ENCODE results near the gene BPIFB3.
"Not testable (repeated sequence)": the region's sequence is repeated elsewhere in the genome, so short reads cannot be mapped to it uniquely, and the experiment has no call there.

Gene BPIFB3

GRCh38 chr20:33091693-33092092 is 38.0 kb downstream of the BPIFB3 start:
- no peak for DNase-seq (ENCODE audit: low read depth)

GRCh38 chr20:33092361-33092760 is 38.7 kb downstream of the BPIFB3 start:
- no peak for DNase-seq (ENCODE audit: low read depth)

GRCh38 chr20:33093074-33093473 is 39.4 kb downstream of the BPIFB3 start:
- no peak for DNase-seq (ENCODE audit: low read depth)

- no peak for DNase-seq (ENCODE audit: low read depth)
Observed at GRCh38 chr20:33093582-33093981, 39.9 kb downstream of the BPIFB3 start.

- DNase-seq (ENCODE audit: low read depth): no peak
Observed at GRCh38 chr20:33095249-33095648, 41.5 kb downstream of the BPIFB3 start.

- DNase-seq (ENCODE audit: low read depth): peak; percentile 22
Observed at GRCh38 chr20:33095902-33096584, 42.3 kb downstream of the BPIFB3 start.

- DNase-seq (ENCODE audit: low read depth): no peak
Observed at GRCh38 chr20:33097001-33097400, 43.3 kb downstream of the BPIFB3 start.

GRCh38 chr20:33099843-33100538 is 46.3 kb downstream of the BPIFB3 start:
- DNase-seq (ENCODE audit: low read depth): no peak

GRCh38 chr20:33103556-33103955 is 49.9 kb downstream of the BPIFB3 start:
- no peak for DNase-seq (ENCODE audit: low read depth)

GRCh38 chr20:33104336-33104735 is 50.6 kb downstream of the BPIFB3 start:
- DNase-seq (ENCODE audit: low read depth): no peak

- DNase-seq (ENCODE audit: low read depth): no peak
Observed at GRCh38 chr20:33105316-33105924, 51.7 kb downstream of the BPIFB3 start.

GRCh38 chr20:33106058-33106620 is 52.4 kb downstream of the BPIFB3 start:
- DNase-seq (ENCODE audit: low read depth): not testable (repeated sequence)

GRCh38 chr20:33108661-33109060 is 55.0 kb downstream of the BPIFB3 start:
- no peak for DNase-seq (ENCODE audit: low read depth)

GRCh38 chr20:33110147-33110825 is 56.6 kb downstream of the BPIFB3 start:
- no peak for DNase-seq (ENCODE audit: low read depth)

- DNase-seq (ENCODE audit: low read depth): no peak
Observed at GRCh38 chr20:33111306-33111705, 57.6 kb downstream of the BPIFB3 start.

- DNase-seq (ENCODE audit: low read depth): no peak
Observed at GRCh38 chr20:33112547-33113386, 59.1 kb downstream of the BPIFB3 start.

GRCh38 chr20:33113387-33113908 is 59.7 kb downstream of the BPIFB3 start:
- DNase-seq (ENCODE audit: low read depth): no peak

- not testable (repeated sequence) for DNase-seq (ENCODE audit: low read depth)
Observed at GRCh38 chr20:33115501-33115900, 61.8 kb downstream of the BPIFB3 start.

GRCh38 chr20:33119725-33120720 is 66.3 kb downstream of the BPIFB3 start:
- DNase-seq (ENCODE audit: low read depth): no peak

- no peak for DNase-seq (ENCODE audit: low read depth)
Observed at GRCh38 chr20:33120934-33121333, 67.2 kb downstream of the BPIFB3 start.

Measured in stimulated activated CD4-positive, alpha-beta T cell treated with anti-CD3 and anti-CD28 coated beads, Interleukin-2, amount 100 ng/mL, for 4 hours (primary cell).